ENCODE results near the gene GHDC.
"Not testable (repeated sequence)": the region's sequence is repeated elsewhere in the genome, so short reads cannot be mapped to it uniquely, and the experiment has no call there.

GHDC gene

GRCh38 chr17:42202159-42202558 is 7.9 kb upstream of the GHDC start:
- DNase-seq = no peak

GRCh38 chr17:42201458-42201772 is 7.1 kb upstream of the GHDC start:
- no peak for DNase-seq

- no peak for DNase-seq
These were observed 6.6 kb upstream of the GHDC start for GRCh38 chr17:42200706-42201457.

DNA sequence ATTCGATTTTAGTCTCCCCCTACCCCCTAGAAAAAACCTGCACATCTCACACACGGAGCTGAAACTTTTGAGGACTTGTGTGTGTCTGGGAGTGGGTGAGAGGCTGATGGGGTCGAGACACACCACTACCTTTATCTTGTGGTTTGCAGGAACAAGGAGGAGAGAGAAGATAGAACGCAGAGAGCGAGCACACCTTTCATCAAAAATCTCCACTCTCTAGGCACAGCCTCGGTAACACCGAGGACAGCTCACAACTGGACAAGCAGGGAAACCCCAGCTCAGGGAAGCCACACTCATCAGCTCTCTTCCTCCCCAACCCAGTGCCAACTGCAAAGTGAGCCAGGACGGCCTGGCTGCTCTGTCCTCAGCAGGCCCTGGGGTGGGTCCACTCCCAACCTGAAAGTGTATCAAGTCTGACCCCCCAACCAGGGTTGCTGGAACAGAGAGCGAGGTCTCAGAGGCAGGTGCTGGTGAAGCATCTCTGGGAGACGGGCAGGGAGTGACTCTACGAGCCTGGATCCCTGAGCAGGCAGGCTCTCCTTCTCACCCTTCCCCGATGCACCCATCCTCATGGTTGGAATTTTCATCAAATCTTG is 5.2 kb upstream of the GHDC start:
- DNase-seq = no peak

GRCh38 chr17:42198897-42199296 is 4.6 kb upstream of the GHDC start:
- DNase-seq = no peak

GRCh38 chr17:42197564-42198156 is 3.4 kb upstream of the GHDC start:
- no peak for DNase-seq

DNA sequence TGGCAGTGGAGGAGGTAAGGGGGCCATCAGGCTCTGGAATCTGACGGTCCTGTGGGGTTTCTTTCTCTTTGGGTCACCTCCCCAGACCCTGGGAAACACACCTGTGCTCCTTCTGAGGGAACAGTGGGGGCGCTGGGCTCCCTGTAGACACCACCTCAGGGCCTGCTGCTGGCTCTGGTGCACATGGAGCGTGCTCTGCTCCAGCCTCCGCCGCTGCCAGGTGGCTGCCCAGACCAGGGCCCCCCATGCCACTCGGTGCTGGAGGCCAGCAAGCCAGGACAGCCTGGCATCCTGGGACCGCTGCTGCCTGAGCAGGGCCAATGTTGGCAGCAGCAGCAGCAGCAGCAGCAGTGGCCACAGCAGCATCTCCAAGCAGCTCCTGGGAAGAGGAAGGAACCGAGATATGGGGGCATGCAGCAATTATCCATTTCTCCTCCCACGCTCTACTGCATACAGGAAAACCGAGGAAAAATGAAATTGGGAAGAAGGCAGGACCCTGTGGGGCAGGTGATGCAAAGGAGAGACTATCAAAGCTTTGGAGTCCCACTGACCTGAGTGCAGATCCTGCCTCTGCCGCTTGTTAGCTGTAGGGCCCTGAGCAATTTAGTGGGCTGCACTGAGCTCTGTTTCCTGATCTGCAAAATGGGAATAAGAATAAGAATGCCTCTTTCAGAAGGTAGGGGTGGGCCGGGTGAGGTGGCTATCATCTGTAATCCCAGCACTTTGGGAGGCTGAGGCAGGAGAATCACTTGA is 902 bp downstream of the GHDC start:
- no peak for DNase-seq

- DNase-seq = no peak
These were observed 1.8 kb downstream of the GHDC start for GRCh38 chr17:42192189-42193126.

DNA sequence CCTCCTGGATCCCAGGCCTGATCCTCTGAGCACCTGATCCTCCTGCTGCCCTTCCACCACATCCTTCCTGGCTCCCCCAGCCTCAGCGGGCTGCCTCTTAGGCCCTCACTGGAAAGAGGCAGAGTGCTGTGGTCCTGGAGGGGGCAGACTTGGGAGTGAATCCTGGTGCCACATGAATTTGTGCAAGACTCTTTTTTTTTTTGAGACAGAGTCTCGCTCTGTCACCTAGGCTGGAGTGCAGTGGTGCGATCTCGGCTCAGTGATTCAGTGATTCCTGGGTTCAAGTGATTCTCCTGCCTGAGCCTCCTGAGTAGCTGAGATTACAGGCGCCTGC is 3.1 kb downstream of the GHDC start:
- no peak for DNase-seq

DNA sequence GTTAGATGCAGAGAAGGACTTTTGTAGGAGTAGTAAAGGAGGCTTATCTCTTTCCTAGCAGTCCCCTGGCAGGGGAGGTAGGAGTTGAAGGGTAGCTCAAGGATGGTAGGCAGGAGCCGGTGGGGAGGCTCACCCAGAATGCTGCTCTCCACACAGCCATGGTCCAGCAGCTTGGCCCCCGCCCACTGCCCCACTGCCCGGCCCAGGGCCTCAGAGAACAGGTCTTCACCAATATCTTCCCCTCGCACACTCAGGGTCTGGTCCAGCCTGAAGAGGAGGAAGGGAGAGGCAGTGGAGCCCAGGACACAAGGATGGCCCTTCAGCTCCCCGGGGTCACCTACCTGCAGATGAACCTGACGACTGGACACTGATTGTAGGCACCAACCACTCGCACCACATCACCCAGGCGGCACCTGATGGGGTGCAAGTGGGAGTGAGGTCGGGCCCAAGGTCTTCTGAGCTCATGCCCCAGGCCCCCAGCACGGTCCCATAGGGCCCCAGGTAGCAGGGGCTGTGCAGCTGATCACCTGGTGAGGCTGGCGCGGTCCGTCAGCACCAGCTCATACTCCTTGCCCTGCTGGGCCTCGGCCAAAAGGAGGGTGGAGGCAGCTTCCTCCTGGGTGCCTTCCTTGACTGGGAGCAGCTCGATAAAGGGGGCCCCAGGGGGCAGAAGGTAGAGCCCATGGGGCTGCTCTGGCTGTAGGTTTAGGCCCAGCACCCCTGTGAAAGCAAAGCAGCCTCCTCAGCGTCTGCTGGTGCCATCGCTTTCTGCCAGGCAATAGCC is 3.6 kb downstream of the GHDC start:
- no peak for DNase-seq

DNA sequence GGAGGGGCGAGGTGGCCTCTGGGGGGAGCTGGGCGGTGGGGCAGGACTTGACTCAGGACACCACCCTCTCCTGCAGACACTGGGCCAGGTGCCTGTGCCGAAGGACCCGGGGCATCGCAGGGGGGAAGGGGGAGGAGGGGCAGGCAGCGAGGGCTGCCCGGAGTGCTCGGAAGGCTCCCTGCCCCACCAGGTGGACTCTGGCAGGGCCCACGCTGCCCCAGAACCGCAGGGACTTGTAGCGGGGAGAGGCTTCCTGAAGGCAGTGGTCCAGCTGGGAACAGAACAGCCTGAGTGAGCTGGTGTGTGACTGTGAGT is 4.7 kb downstream of the GHDC start:
- DNase-seq = no peak

GRCh38 chr17:42188749-42189650 is 5.3 kb downstream of the GHDC start:
- no peak for DNase-seq

DNA sequence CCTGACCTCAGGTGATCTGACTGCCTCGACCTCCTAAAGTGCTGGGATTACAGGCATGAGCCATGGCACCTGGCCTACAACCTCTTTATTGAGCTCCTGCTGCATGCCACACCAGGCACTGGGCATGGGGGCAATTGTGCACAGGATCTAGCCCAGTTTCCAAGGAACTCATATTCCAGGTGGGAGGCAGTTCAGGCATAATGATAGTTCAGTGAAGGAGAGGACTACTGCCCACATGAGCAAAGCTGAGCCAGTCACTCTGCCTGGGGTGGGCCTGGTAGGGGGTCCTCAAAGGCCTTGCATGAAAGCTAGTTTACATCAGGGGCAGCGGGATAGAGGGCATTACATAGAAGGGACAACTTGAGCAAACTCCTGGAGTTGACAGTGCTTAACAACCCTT is 6.5 kb downstream of the GHDC start:
- no peak for DNase-seq

DNA sequence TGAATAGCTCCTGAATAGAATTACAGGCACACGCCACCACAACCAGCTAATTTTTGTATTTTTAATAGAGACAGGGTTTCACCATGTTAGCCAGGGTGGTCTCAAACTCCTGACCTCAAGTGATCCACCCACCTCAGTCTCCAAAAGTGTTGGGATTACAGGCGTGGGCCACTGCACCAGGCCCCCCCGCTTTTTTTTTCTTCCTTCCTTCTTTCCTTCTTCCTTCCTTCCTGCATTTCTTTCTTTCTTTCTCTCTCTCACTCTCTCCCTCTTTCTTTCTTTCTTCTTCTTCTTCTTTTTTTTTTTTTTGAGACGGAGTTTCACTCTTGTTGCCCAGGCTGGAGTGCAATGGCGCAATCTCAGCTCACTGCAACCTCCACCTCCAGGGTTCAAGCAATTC is 8.1 kb downstream of the GHDC start:
- DNase-seq = not testable (repeated sequence)

DNA sequence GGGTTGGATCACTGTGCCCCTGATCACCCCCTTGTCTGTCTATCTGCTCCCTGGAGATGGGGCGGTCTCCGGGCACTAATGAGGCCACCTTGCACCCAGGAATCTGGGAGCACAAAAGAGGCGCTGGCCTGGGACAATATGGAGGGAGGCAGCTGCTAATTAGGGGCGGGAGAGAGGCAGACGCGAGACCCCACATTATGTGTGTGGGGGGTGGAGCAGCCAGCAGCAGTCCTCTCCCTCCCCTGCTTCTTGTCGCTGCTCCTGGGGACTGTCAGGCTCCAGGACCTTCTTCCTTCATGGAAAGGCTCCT is 8.7 kb downstream of the GHDC start:
- no peak for DNase-seq

GRCh38 chr17:42184713-42185620 is 9.3 kb downstream of the GHDC start, which contains the start of gene HCRT:
Gene HCRT, minus strand, starts transcription at chr17:42185452. Its CDS starts 87 bp downstream, at chr17:42185365.
- DNase-seq = no peak

DNA sequence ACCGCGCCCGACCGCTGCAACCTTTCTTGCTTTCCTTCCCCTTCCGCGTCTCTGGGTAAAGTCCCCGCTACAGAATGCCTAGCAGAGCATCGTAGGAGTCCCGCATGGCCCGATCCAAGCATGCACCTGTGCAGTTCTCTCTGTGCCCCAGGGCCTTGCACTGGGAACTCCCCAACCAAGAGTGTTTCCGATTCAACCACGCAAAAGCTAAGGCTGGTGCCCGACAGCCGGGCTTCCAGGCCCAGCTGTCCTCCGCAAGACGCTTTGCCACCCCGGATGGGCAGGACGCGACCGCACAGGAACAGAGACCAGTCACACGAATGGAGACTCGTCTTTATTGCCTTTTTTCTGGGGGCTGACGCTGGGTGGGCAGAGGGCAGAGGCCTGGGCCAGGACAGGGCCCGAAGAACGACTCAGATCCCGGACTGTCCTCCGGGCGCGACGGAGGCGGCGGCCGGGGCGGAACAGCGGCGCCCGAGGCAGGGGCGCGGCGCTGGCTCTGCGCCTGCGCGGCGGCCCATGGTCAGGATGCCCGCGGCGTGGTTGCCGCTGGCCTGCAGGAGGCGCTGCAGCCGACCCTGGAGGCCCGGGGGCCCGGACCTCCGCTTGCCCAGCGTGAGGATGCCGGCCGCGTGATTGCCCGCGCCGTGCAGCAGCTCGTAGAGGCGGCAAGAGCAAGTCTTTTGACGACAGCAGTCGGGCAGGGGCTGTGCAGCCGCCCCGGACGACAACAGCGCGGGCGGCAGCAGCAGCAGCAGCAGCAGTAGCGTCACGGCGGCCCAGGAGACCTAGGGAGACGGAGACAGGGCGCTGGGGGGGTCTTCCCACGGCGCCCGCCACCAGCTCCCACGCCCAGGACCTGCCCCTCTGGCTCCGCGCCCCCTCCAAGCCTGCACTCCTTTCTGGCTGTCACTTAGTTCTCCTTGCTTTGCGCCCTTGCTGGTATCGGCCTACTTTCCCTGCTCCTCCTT is 10.3 kb downstream of the GHDC start:
- peak; percentile 75 for DNase-seq

GRCh38 chr17:42182927-42183734 is 11.2 kb downstream of the GHDC start:
- no peak for DNase-seq

Data from activated naive CD4-positive, alpha-beta T cell treated with anti-CD3 and anti-CD28 coated beads, Interleukin-2, amount 50 U/mL, for 16 hours (primary cell).